CD4-positive, alpha-beta T cell (primary cell): ENCODE results near the gene PTPN7. TPM values are rescaled to one million over a fixed set of nuclear protein-coding genes. Genes with fewer than 3 reads are reported as not detected.
A peak's percentile ranks its signal among the peaks of the same experiment; 100 is the strongest.

Experiments
- ATAC-seq: fragments of 200-7000 bp; cut with Tn5 transposase; one replicate; pipeline ENCODE4 v1.10.0; 2022; ENCODE audit warnings: mild to moderate bottlenecking; ENCODE audit not compliant: poor library complexity
- CTCF ChIA-PET: fragments of 350-600 bp; sonication (Branson Sonifier 250); formaldehyde crosslinking; loops from one replicate; lab custom pipeline; 2021; ENCODE audit warnings: antibody characterized with exemption, inconsistent platforms; lab: Charles Lee
- POLR2A ChIA-PET: fragments of 350-600 bp; sonication (Branson Sonifier 250); formaldehyde crosslinking; loops from one replicate; lab custom pipeline; 2021; ENCODE audit warnings: antibody characterized with exemption, inconsistent platforms; lab: Charles Lee
- DNase-seq, 14 experiments: peaks; one replicate each; pipeline ENCODE4 v3.0.0-alpha.2; 2013 to 2020; ENCODE audit warnings: mixed read lengths in 2 of 14
- H3K27ac ChIP-seq, 2 donors: one replicate each; pipeline versions ENCODE4 v1.5.1 to v1.7.0; 2013; ENCODE audit warnings: low read length in 2 of 2, low read depth in 1 of 2, mild to moderate bottlenecking in 1 of 2
- H3K27me3 ChIP-seq, 2 experiments: 1 replicate in 1 of 2; 2 replicates in 1 of 2; pipeline versions ENCODE4 v1.6.1 to v1.7.0; 2013; ENCODE audit warnings: low read length in 2 of 2, control low read depth in 1 of 2, mild to moderate bottlenecking in 1 of 2, moderate library complexity in 1 of 2; ENCODE audit not compliant: insufficient read depth in 2 of 2, control insufficient read depth in 1 of 2
- H3K36me3 ChIP-seq: one replicate; pipeline ENCODE4 v1.6.1; 2013; ENCODE audit warnings: low read length, control low read depth; ENCODE audit not compliant: insufficient read depth
- H3K4me1 ChIP-seq: one replicate; pipeline ENCODE4 v1.6.1; 2013; ENCODE audit warnings: low read length, control low read depth; ENCODE audit not compliant: insufficient read depth
- H3K4me3 ChIP-seq: one replicate; pipeline ENCODE4 v1.5.1; 2013; ENCODE audit warnings: mild to moderate bottlenecking, low read length, moderate library complexity
- H3K9me3 ChIP-seq, 2 experiments: 1 replicate in 1 of 2; 2 replicates in 1 of 2; pipeline versions ENCODE4 v1.6.1 to v1.7.0; 2013; ENCODE audit warnings: low read length in 2 of 2, mild to moderate bottlenecking in 2 of 2, control low read depth in 1 of 2, moderate library complexity in 1 of 2; ENCODE audit not compliant: control insufficient read depth in 1 of 2, insufficient read depth in 1 of 2
- H3K27ac Mint-ChIP-seq: one replicate; pipeline ENCODE4 v1.8.0; 2020; ENCODE audit warnings: mixed read lengths
- H3K27me3 Mint-ChIP-seq: one replicate; pipeline ENCODE4 v1.8.0; 2021; ENCODE audit warnings: mixed read lengths
- H3K36me3 Mint-ChIP-seq: one replicate; pipeline ENCODE4 v1.8.0; 2021; ENCODE audit warnings: low read depth, mixed read lengths
- H3K4me1 Mint-ChIP-seq: one replicate; pipeline ENCODE4 v1.8.0; 2021; ENCODE audit warnings: low read depth, mixed read lengths
- H3K4me3 Mint-ChIP-seq: one replicate; pipeline ENCODE4 v1.8.0; 2020; ENCODE audit warnings: mild to moderate bottlenecking, mixed read lengths
- H3K9me3 Mint-ChIP-seq: one replicate; pipeline ENCODE4 v1.8.0; 2020; ENCODE audit warnings: mixed read lengths
- intact Hi-C, 2 experiments: fragments of 100-400 bp; cut with DNase I in 1 of 2; cut with micrococcal nuclease in 1 of 2; formaldehyde crosslinking; loops; one replicate each; pipeline versions ENCODE4 v1.15.1 to v1.9.0; 2023 to 2025; cut with DNase I, micrococcal nuclease
- total RNA-seq, 174 experiments: library from RNA in 2 of 174; stranded (reverse) in 2 of 174; gene quantifications; one replicate each; pipeline ENCODE4 v1.2.3 and lab custom pipeline; 2021 to 2026
- TF ChIP-seq, protein P1 (sequence below): fragments of 200-600 bp; IDR thresholded peaks from one replicate; pipeline ENCODE4 v1.8.0; 2022; ENCODE audit warnings: antibody characterized with exemption, mild to moderate bottlenecking

Gene PTPN7
- total RNA-seq, 2 experiments from 2014 or later: 144 to 145 TPM

- Mint-ChIP-seq H3K27me3 (peaks cover 9% of the 10 kb centered on the region), H3K36me3 (no peaks in the 10 kb centered on the region), H3K4me3 (no peak overlapping the region), H3K27ac (no peak overlapping the region), H3K4me1 (peaks cover 33% of the 10 kb centered on the region), H3K9me3 (no peaks in the 10 kb centered on the region)
- no peaks in the 10 kb centered on the region for H3K27me3 ChIP-seq
- ATAC-seq (no peak), DNase-seq (no peak)
- POLR2A ChIA-PET: no interaction called here
- H3K9me3 ChIP-seq: no peaks in the 10 kb centered on the region
- CTCF ChIA-PET: interaction anchor here (0.6 to 1.2 kb wide), 2 partner anchors 12 to 201 kb away, joined by 3 read pairs; no protein-coding TSS in a partner anchor
- H3K4me1 ChIP-seq: peaks cover 38% of the 10 kb centered on the region
- H3K36me3 ChIP-seq: no peaks in the 10 kb centered on the region
- intact Hi-C loops: no loop called here
- no peak overlapping the region for H3K4me3 ChIP-seq
- TF ChIP-seq, protein P1, sequence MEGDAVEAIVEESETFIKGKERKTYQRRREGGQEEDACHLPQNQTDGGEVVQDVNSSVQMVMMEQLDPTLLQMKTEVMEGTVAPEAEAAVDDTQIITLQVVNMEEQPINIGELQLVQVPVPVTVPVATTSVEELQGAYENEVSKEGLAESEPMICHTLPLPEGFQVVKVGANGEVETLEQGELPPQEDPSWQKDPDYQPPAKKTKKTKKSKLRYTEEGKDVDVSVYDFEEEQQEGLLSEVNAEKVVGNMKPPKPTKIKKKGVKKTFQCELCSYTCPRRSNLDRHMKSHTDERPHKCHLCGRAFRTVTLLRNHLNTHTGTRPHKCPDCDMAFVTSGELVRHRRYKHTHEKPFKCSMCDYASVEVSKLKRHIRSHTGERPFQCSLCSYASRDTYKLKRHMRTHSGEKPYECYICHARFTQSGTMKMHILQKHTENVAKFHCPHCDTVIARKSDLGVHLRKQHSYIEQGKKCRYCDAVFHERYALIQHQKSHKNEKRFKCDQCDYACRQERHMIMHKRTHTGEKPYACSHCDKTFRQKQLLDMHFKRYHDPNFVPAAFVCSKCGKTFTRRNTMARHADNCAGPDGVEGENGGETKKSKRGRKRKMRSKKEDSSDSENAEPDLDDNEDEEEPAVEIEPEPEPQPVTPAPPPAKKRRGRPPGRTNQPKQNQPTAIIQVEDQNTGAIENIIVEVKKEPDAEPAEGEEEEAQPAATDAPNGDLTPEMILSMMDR: no peak
- H3K27ac ChIP-seq: no peak overlapping the region
These were observed 40.3 kb upstream of the PTPN7 start for GRCh38 chr1:202200669-202201068.

- Histone ChIP-seq H3K27me3 (peaks cover 2 to 3% of the 10 kb centered on the region in 2 experiments), H3K27ac (no peak overlapping the region), H3K4me3 (no peak overlapping the region), H3K36me3 (no peaks in the 10 kb centered on the region), H3K9me3 (no peaks in the 10 kb centered on the region), H3K4me1 (peaks cover 38% of the 10 kb centered on the region)
- DNase-seq (no peak), ATAC-seq (no peak)
- Mint-ChIP-seq H3K4me1 (peaks cover 33% of the 10 kb centered on the region), H3K4me3 (no peak overlapping the region), H3K36me3 (no peaks in the 10 kb centered on the region), H3K9me3 (no peaks in the 10 kb centered on the region), H3K27ac (no peak overlapping the region), H3K27me3 (peaks cover 15% of the 10 kb centered on the region)
- intact Hi-C loops: no loop called here
- CTCF ChIA-PET: interaction anchor here (0.6 to 1.2 kb wide), 2 partner anchors 11 to 201 kb away, joined by 3 read pairs; no protein-coding TSS in a partner anchor
- TF ChIP-seq, protein P1: no peak
- POLR2A ChIA-PET: no interaction called here
These were observed 39.7 kb upstream of the PTPN7 start for GRCh38 chr1:202200112-202200548.

GRCh38 chr1:202199040-202199889 is 38.9 kb upstream of the PTPN7 start:
- CTCF ChIA-PET: interaction anchor here (1.2 kb wide), 1 partner anchor 11 kb away, joined by 3 read pairs; no protein-coding TSS in a partner anchor
- peaks cover 23% of the 10 kb centered on the region for H3K27me3 Mint-ChIP-seq
- intact Hi-C loops: no loop called here
- peak in 1 of 14 experiments; percentile 42 for DNase-seq
- H3K27ac ChIP-seq: no peak overlapping the region
- TF ChIP-seq, protein P1: no peak
- no peak overlapping the region for H3K4me3 Mint-ChIP-seq
- POLR2A ChIA-PET: no interaction called here
- peaks cover 4 to 8% of the 10 kb centered on the region in 2 experiments for H3K27me3 ChIP-seq
- no peak overlapping the region for H3K27ac Mint-ChIP-seq
- ATAC-seq: peak; percentile 12
- H3K4me3 ChIP-seq: no peak overlapping the region
- H3K9me3 ChIP-seq: no peaks in the 10 kb centered on the region
- H3K4me1 ChIP-seq: peaks cover 38% of the 10 kb centered on the region
- no peaks in the 10 kb centered on the region for H3K36me3 Mint-ChIP-seq
- no peaks in the 10 kb centered on the region for H3K9me3 Mint-ChIP-seq
- H3K4me1 Mint-ChIP-seq: peaks cover 33% of the 10 kb centered on the region
- no peaks in the 10 kb centered on the region for H3K36me3 ChIP-seq
